SK-N-SH (cell line): ENCODE results near the gene NOD1. TPM values are rescaled to one million over a fixed set of nuclear protein-coding genes. Genes with fewer than 3 reads are reported as not detected.

ENCODE experiments used
- CTCF ChIA-PET: fragments of 300-600, 350-600 bp; formaldehyde crosslinking; extraction: SDS; loops from one replicate; lab custom pipeline; 2021; lab: Yijun Ruan, JAX
- POLR2A ChIA-PET: fragments of 350-600 bp; sonication (Branson Sonifier 250); formaldehyde crosslinking; extraction: SDS; loops from one replicate; lab custom pipeline; 2020; ENCODE audit warnings: antibody characterized with exemption, inconsistent platforms; lab: Yijun Ruan, JAX
- DNase-seq: peaks from one replicate; pipeline ENCODE4 v3.0.0; 2012
- H2AFZ ChIP-seq: fragments of 200-600 bp; sonication (generic); 2 replicates; pipeline ENCODE4 v1.8.1; 2016; ENCODE audit warnings: antibody characterized with exemption, mild to moderate bottlenecking, low read depth
- H3F3A ChIP-seq: fragments of 200-600 bp; sonication (generic); replicated peaks from 2 replicates; pipeline ENCODE3; 2016; ENCODE audit warnings: antibody characterized with exemption, mild to moderate bottlenecking; ENCODE audit not compliant: insufficient read depth
- H3K27ac ChIP-seq, 2 experiments: fragments of 200-500 bp in 1 of 2; fragments of 200-600 bp in 1 of 2; sonication (Bioruptor generic) in 1 of 2; sonication (generic), shearing (Covaris generic) in 1 of 2; 2 replicates each; pipeline versions ENCODE4 v1.5.1 to v1.6.1; 2014 to 2016; ENCODE audit warnings: low read depth in 2 of 2, inconsistent platforms in 1 of 2, low read length in 1 of 2, mild to moderate bottlenecking in 1 of 2, mixed read lengths in 1 of 2
- H3K27me3 ChIP-seq: fragments of 200-600 bp; sonication (generic), shearing (Covaris generic); 2 replicates; pipeline ENCODE4 v1.6.1; 2016; ENCODE audit warnings: mixed run types; ENCODE audit not compliant: insufficient read depth
- H3K36me3 ChIP-seq, 2 experiments: fragments of 200-500 bp in 1 of 2; fragments of 200-600 bp in 1 of 2; sonication (Bioruptor generic) in 1 of 2; sonication (generic) in 1 of 2; replicated peaks in 1 of 2; 2 replicates each; pipeline versions ENCODE3 to v1.5.1; 2014 to 2016; ENCODE audit warnings: low read length in 1 of 2, mild to moderate bottlenecking in 1 of 2; ENCODE audit not compliant: insufficient read depth in 2 of 2, control insufficient read depth in 1 of 2
- H3K4me1 ChIP-seq, 2 experiments: fragments of 200-500 bp in 1 of 2; fragments of 200-600 bp in 1 of 2; sonication (Bioruptor generic) in 1 of 2; sonication (generic), shearing (Covaris generic) in 1 of 2; 2 replicates each; pipeline versions ENCODE4 v1.5.1 to v1.6.1; 2014 to 2016; ENCODE audit warnings: low read depth in 1 of 2, low read length in 1 of 2, mixed run types in 1 of 2; ENCODE audit not compliant: insufficient read depth in 2 of 2, control insufficient read depth in 1 of 2
- H3K4me2 ChIP-seq: fragments of 200-600 bp; sonication (generic), shearing (Covaris generic); 2 replicates; pipeline ENCODE4 v1.6.1; 2017; ENCODE audit warnings: mixed run types
- H3K4me3 ChIP-seq, 2 experiments: fragments of 200-500 bp in 1 of 2; fragments of 200-600 bp in 1 of 2; sonication (Bioruptor generic) in 1 of 2; sonication (generic), shearing (Covaris generic) in 1 of 2; 2 replicates each; pipeline versions ENCODE4 v1.5.1 to v1.8.1; 2014 to 2016; ENCODE audit warnings: low read depth in 2 of 2, inconsistent platforms in 1 of 2, low read length in 1 of 2, mild to moderate bottlenecking in 1 of 2, mixed read lengths in 1 of 2, moderate library complexity in 1 of 2
- H3K79me2 ChIP-seq: fragments of 200-600 bp; sonication (generic); 2 replicates; pipeline ENCODE4 v1.8.1; 2017; ENCODE audit warnings: mild to moderate bottlenecking; ENCODE audit not compliant: insufficient read depth
- H3K9ac ChIP-seq: fragments of 200-600 bp; sonication (generic); 2 replicates; pipeline ENCODE4 v1.6.1; 2017; ENCODE audit warnings: mixed run types
- H3K9me2 ChIP-seq: fragments of 200-600 bp; sonication (generic); 2 replicates; pipeline ENCODE4 v1.6.1; 2017; ENCODE audit warnings: mixed run types
- H3K9me3 ChIP-seq: fragments of 200-600 bp; sonication (generic); 2 replicates; pipeline ENCODE4 v1.6.1; 2017; ENCODE audit warnings: mixed run types, mild to moderate bottlenecking, moderate library complexity
- H4K20me1 ChIP-seq: fragments of 200-600 bp; sonication (generic); 2 replicates; pipeline ENCODE4 v1.6.1; 2017; ENCODE audit warnings: mild to moderate bottlenecking, mixed run types; ENCODE audit not compliant: insufficient read depth
- EZH2phosphoT487 ChIP-seq: fragments of 200-600 bp; sonication (generic); IDR thresholded peaks from 2 replicates; pipeline ENCODE4 v1.6.1; 2017; ENCODE audit warnings: low read depth, mixed run types, mild to moderate bottlenecking, antibody characterized with exemption, moderate library complexity, borderline replicate concordance
- FOXJ3 ChIP-seq: sonication (generic); formaldehyde crosslinking; IDR thresholded peaks from 2 replicates; pipeline ENCODE4 v1.5.1; 2020; ENCODE audit warnings: mild to moderate bottlenecking, missing genetic modification reagents
- FOXM1 ChIP-seq: IDR thresholded peaks from 2 replicates; pipeline ENCODE4 v1.4.0; 2012; ENCODE audit warnings: low read depth, mild to moderate bottlenecking
- GATA2 ChIP-seq: sonication (generic); formaldehyde crosslinking; IDR thresholded peaks from 2 replicates; pipeline ENCODE4 v1.5.0; 2020; ENCODE audit warnings: mild to moderate bottlenecking, missing genetic modification reagents
- JUND ChIP-seq: IDR thresholded peaks from 2 replicates; pipeline ENCODE4 v1.4.0; 2012
- MXI1 ChIP-seq: IDR thresholded peaks from 2 replicates; pipeline ENCODE4 v1.6.1; 2012; ENCODE audit warnings: mild to moderate bottlenecking, low read depth, low read length, improper control_type of control experiment
- NFIC ChIP-seq: IDR thresholded peaks from 2 replicates; pipeline ENCODE4 v1.4.0; 2012; ENCODE audit warnings: borderline replicate concordance
- NRF1 ChIP-seq: IDR thresholded peaks from 2 replicates; pipeline ENCODE4 v1.6.1; 2012; ENCODE audit warnings: low read depth, mild to moderate bottlenecking, low read length
- POLR2AphosphoS5 ChIP-seq: IDR thresholded peaks from 2 replicates; pipeline ENCODE4 v1.6.1; 2012; ENCODE audit warnings: low read depth, low read length
- RFX5 ChIP-seq: IDR thresholded peaks from 2 replicates; pipeline ENCODE4 v1.6.1; 2012; ENCODE audit warnings: mild to moderate bottlenecking, improper control_type of control experiment, low read length
- SIN3A ChIP-seq: IDR thresholded peaks from 2 replicates; pipeline ENCODE4 v1.6.1; 2012; ENCODE audit warnings: low read depth, mild to moderate bottlenecking, low read length, moderate library complexity, borderline replicate concordance
- SMC3 ChIP-seq: IDR thresholded peaks from 2 replicates; pipeline ENCODE4 v1.6.1; 2012; ENCODE audit warnings: low read depth, low read length, improper control_type of control experiment
- TAF1 ChIP-seq: IDR thresholded peaks from 2 replicates; pipeline ENCODE4 v1.6.1; 2012; ENCODE audit warnings: low read depth, mild to moderate bottlenecking, low read length, moderate library complexity, borderline replicate concordance
- TCF12 ChIP-seq: IDR thresholded peaks from 2 replicates; pipeline ENCODE4 v1.4.0; 2012
- TEAD4 ChIP-seq: IDR thresholded peaks from 2 replicates; pipeline ENCODE4 v1.4.0; 2012; ENCODE audit warnings: mild to moderate bottlenecking, borderline replicate concordance; ENCODE audit not compliant: insufficient read depth
- YY1 ChIP-seq: IDR thresholded peaks from 2 replicates; pipeline ENCODE4 v1.4.0; 2012; ENCODE audit warnings: low read depth, mild to moderate bottlenecking
- WGBS: methylation state at CpG from one replicate; pipeline ENCODE4 v1.1.6; 2017; ENCODE audit warnings: low lambda C conversion rate; 5-methylcytosine and 5-hydroxymethylcytosine counted together
- polyA plus RNA-seq, 3 experiments: library from polyadenylated mRNA; depleted of rRNA; stranded (reverse); fragments of >200 nt; gene quantifications; 2 replicates each; pipeline ENCODE4 v1.2.3, GENCODE V29; 2012
- TF ChIP-seq, protein P1 (sequence below): IDR thresholded peaks from 2 replicates; pipeline ENCODE4 v1.4.0; 2012; ENCODE audit warnings: low read depth
- TF ChIP-seq, protein P2 (sequence below): IDR thresholded peaks from 2 replicates; pipeline ENCODE4 v1.4.0; 2012; ENCODE audit warnings: low read depth, borderline replicate concordance
- TF ChIP-seq, protein P3 (sequence below): IDR thresholded peaks from 2 replicates; pipeline ENCODE4; 2012

The NOD1 gene
- polyA plus RNA-seq, 1 of the 3 experiments (the other 2 are of a cell fraction), result 5.5 TPM

DNA sequence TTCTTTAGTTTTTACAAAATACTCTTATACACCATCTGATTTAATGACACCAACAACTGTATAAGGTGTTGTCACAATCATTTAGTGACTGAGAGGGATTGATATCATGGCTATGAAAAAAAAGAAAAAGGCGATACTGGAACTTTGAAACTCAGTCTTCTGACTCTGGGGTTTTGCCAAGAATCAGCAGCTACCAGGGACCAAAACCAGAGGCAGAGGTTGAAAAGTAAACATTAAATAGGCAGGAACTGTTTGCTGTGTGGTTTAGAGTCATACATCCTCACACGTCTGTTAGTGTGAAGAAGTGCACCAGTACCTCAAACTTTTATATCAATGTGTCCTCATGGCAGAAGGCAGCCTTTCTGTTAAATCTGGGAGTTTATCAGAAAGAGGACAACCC lies 46.0 kb upstream of the NOD1 start:
- Histone ChIP-seq H3F3A (no peaks in the 10 kb centered on the region), H4K20me1 (no peaks in the 10 kb centered on the region), H3K9me2 (no peaks in the 10 kb centered on the region), H3K9me3 (no peaks in the 10 kb centered on the region), H2AFZ (no peak overlapping the region), H3K9ac (no peak overlapping the region), H3K36me3 (peaks cover 0 to 3% of the 10 kb centered on the region in 2 experiments), H3K4me1 (no peaks in the 10 kb centered on the region; a peak in 1 of 4 replicates), H3K27ac (no peak overlapping the region), H3K27me3 (no peaks in the 10 kb centered on the region), H3K79me2 (no peaks in the 10 kb centered on the region), H3K4me3 (no peak overlapping the region), H3K4me2 (no peak overlapping the region)
- ChIA-PET POLR2A (no interaction called here), CTCF (interaction anchor here (0.7 to 4.1 kb wide), 2 partner anchors 14 to 24 kb away, joined by 3 to 28 read pairs; no protein-coding TSS in a partner anchor)
- TF ChIP-seq POLR2AphosphoS5 (no peak), TAF1 (no peak), JUND (no peak), TEAD4 (no peak), NRF1 (no peak), MXI1 (no peak), YY1 (no peak), EZH2phosphoT487 (no peak), SIN3A (no peak), TCF12 (no peak), FOXJ3 (no peak), SMC3 (no peak), NFIC (no peak), RFX5 (no peak), GATA2 (no peak)
- TF ChIP-seq, protein P1, sequence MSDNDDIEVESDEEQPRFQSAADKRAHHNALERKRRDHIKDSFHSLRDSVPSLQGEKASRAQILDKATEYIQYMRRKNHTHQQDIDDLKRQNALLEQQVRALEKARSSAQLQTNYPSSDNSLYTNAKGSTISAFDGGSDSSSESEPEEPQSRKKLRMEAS, result no peak
- no peak for DNase-seq
- WGBS, result 90% methylated on average over 2 of the region's 2 CpGs

DNA sequence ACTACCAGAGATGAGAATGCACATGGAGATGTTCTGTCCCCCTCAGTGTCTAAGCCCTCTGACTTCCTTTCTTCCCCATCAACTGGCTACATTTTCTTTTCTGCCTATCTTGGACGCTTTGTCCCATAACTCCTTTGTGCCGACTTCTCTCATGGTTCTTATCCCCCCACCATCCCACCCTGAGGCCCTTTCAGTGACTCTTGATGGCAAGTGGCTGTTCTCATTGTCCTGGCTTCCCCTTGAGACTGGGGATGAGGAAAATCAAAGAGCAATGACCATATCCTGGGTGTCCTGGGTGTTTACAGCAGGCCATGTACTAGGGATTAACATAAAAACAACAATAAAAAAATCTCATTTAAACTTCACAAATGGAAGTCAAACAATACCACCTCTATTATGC lies 44.9 kb upstream of the NOD1 start:
- Histone ChIP-seq H2AFZ (no peak overlapping the region), H3F3A (no peaks in the 10 kb centered on the region), H3K4me1 (no peaks in the 10 kb centered on the region; a peak in 1 of 4 replicates), H4K20me1 (no peaks in the 10 kb centered on the region), H3K4me3 (no peak overlapping the region), H3K4me2 (no peak overlapping the region), H3K9me2 (no peaks in the 10 kb centered on the region), H3K27me3 (no peaks in the 10 kb centered on the region), H3K36me3 (no peaks in the 10 kb centered on the region), H3K9ac (no peak overlapping the region)
- ChIA-PET CTCF (interaction anchor here (0.7 to 4.1 kb wide), 4 partner anchors 12 to 25 kb away, joined by 3 to 28 read pairs (median 16); no protein-coding TSS in a partner anchor), POLR2A (no interaction called here)
- 77% methylated on average over 2 of the region's 2 CpGs for WGBS
- TF ChIP-seq, protein P2, sequence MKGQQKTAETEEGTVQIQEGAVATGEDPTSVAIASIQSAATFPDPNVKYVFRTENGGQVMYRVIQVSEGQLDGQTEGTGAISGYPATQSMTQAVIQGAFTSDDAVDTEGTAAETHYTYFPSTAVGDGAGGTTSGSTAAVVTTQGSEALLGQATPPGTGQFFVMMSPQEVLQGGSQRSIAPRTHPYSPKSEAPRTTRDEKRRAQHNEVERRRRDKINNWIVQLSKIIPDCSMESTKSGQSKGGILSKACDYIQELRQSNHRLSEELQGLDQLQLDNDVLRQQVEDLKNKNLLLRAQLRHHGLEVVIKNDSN, result no peak
- TF ChIP-seq, protein P3, sequence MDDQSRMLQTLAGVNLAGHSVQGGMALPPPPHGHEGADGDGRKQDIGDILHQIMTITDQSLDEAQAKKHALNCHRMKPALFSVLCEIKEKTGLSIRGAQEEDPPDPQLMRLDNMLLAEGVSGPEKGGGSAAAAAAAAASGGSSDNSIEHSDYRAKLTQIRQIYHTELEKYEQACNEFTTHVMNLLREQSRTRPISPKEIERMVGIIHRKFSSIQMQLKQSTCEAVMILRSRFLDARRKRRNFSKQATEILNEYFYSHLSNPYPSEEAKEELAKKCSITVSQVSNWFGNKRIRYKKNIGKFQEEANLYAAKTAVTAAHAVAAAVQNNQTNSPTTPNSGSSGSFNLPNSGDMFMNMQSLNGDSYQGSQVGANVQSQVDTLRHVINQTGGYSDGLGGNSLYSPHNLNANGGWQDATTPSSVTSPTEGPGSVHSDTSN, result no peak
- TF ChIP-seq FOXM1 (no peak), SMC3 (no peak)
- TF ChIP-seq, all 33 proteins: peak for 0
- no peak for DNase-seq
- H3K9me3 ChIP-seq, result no peaks in the 10 kb centered on the region
- no peak overlapping the region for H3K27ac ChIP-seq
- no peaks in the 10 kb centered on the region for H3K79me2 ChIP-seq
